Measurements from ENCODE around the gene APOH. TPM values are rescaled to one million over a fixed set of nuclear protein-coding genes. Genes with fewer than 3 reads are reported as not detected.

The APOH gene
- total and polyA plus RNA-seq, 9 of the 15 experiments (the other 6 are each of a cell fraction or from before 2014, with no cell fraction given), result 1.1 TPM; not detected in 8

DNA sequence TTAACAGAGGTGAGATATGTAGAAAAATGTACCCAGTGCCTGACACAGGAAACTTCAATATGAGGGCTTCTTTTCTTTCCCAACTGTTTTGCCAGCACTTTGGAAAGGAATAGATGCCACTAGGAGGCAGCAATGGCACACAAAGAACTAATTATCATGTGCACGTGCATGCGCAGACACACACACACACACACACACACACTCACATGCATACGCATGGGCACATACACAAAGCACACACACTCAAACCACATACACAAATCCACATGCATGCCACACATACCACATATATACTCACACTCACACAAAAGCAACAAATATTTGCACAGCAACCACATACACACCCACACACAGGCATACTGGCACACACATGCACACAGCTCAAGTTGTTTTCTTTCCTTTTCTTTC is 28.5 kb downstream of the APOH start (continued):
- TF ChIP-seq, protein P1, sequence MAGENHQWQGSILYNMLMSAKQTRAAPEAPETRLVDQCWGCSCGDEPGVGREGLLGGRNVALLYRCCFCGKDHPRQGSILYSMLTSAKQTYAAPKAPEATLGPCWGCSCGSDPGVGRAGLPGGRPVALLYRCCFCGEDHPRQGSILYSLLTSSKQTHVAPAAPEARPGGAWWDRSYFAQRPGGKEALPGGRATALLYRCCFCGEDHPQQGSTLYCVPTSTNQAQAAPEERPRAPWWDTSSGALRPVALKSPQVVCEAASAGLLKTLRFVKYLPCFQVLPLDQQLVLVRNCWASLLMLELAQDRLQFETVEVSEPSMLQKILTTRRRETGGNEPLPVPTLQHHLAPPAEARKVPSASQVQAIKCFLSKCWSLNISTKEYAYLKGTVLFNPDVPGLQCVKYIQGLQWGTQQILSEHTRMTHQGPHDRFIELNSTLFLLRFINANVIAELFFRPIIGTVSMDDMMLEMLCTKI (IDR thresholded peaks at IDR 0.05; ENCODE audit: partially characterized antibody), result no peak
- TF ChIP-seq HDAC6 (IDR thresholded peaks at IDR 0.05; ENCODE audit: low read depth, low read length), result no peak
- TF ChIP-seq, protein P2, sequence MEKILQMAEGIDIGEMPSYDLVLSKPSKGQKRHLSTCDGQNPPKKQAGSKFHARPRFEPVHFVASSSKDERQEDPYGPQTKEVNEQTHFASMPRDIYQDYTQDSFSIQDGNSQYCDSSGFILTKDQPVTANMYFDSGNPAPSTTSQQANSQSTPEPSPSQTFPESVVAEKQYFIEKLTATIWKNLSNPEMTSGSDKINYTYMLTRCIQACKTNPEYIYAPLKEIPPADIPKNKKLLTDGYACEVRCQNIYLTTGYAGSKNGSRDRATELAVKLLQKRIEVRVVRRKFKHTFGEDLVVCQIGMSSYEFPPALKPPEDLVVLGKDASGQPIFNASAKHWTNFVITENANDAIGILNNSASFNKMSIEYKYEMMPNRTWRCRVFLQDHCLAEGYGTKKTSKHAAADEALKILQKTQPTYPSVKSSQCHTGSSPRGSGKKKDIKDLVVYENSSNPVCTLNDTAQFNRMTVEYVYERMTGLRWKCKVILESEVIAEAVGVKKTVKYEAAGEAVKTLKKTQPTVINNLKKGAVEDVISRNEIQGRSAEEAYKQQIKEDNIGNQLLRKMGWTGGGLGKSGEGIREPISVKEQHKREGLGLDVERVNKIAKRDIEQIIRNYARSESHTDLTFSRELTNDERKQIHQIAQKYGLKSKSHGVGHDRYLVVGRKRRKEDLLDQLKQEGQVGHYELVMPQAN (IDR thresholded peaks at IDR 0.05; ENCODE audit: borderline replicate concordance), result peak; percentile 51; the same call in 1 of the 2 replicates
- TF ChIP-seq NR4A1 (CRISPR knock-in tag; IDR thresholded peaks at IDR 0.05), result no peak
- TF ChIP-seq NR4A1 (tag; IDR thresholded peaks at IDR 0.05), result no peak
- no peak for TF ChIP-seq MEIS2 (IDR thresholded peaks at IDR 0.05; ENCODE audit: partially characterized antibody)
- no peak for TF ChIP-seq IRF2 (CRISPR knock-in tag; IDR thresholded peaks at IDR 0.05)
- no peak for TF ChIP-seq CREB1 (IDR thresholded peaks at IDR 0.05)
- TF ChIP-seq CREB1 (CRISPR knock-in tag; IDR thresholded peaks at IDR 0.05), result no peak
- TF ChIP-seq ZNF24 (IDR thresholded peaks at IDR 0.05), result no peak
- TF ChIP-seq, protein P3, sequence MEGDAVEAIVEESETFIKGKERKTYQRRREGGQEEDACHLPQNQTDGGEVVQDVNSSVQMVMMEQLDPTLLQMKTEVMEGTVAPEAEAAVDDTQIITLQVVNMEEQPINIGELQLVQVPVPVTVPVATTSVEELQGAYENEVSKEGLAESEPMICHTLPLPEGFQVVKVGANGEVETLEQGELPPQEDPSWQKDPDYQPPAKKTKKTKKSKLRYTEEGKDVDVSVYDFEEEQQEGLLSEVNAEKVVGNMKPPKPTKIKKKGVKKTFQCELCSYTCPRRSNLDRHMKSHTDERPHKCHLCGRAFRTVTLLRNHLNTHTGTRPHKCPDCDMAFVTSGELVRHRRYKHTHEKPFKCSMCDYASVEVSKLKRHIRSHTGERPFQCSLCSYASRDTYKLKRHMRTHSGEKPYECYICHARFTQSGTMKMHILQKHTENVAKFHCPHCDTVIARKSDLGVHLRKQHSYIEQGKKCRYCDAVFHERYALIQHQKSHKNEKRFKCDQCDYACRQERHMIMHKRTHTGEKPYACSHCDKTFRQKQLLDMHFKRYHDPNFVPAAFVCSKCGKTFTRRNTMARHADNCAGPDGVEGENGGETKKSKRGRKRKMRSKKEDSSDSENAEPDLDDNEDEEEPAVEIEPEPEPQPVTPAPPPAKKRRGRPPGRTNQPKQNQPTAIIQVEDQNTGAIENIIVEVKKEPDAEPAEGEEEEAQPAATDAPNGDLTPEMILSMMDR (IDR thresholded peaks at IDR 0.05 in 2 of 3, conservative IDR thresholded peaks at IDR 0.05 in 1 of 3; ENCODE audit: insufficient read depth in 2 of 3, low read depth in 1 of 3, low read length in 3 of 3), result peak; percentile 60 to 78 (median 63); a peak in 5 of 6 replicates
- TF ChIP-seq TEAD2 (tag; IDR thresholded peaks at IDR 0.05), result no peak
- peak; percentile 89; the same call in 1 of the 2 replicates for TF ChIP-seq LARP7 (IDR thresholded peaks at IDR 0.05)
- TF ChIP-seq, protein P4, sequence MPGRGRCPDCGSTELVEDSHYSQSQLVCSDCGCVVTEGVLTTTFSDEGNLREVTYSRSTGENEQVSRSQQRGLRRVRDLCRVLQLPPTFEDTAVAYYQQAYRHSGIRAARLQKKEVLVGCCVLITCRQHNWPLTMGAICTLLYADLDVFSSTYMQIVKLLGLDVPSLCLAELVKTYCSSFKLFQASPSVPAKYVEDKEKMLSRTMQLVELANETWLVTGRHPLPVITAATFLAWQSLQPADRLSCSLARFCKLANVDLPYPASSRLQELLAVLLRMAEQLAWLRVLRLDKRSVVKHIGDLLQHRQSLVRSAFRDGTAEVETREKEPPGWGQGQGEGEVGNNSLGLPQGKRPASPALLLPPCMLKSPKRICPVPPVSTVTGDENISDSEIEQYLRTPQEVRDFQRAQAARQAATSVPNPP (IDR thresholded peaks at IDR 0.05; ENCODE audit: borderline replicate concordance, insufficient read depth, insufficient read length), result no peak
- TF ChIP-seq ZNF165 (CRISPR knock-in tag; IDR thresholded peaks at IDR 0.05; ENCODE audit: borderline replicate concordance), result no peak

All from K562 (cell line).